K562 (cell line): Measurements from ENCODE around the gene LRP6.

Experiments
- BRD9 ChIP-seq: fragments of 450-650 bp; IDR thresholded peaks from 2 replicates; pipeline ENCODE4 v1.6.1; 2018; ENCODE audit warnings: low read depth; ENCODE audit not compliant: partially characterized antibody
- BRF2 ChIP-seq: IDR thresholded peaks from 3 replicates; pipeline ENCODE4 v1.6.1; 2011; ENCODE audit warnings: borderline replicate concordance, mild to moderate bottlenecking; ENCODE audit not compliant: insufficient read length, insufficient read depth
- CBFB ChIP-seq: sonication (generic); formaldehyde crosslinking; IDR thresholded peaks from 2 replicates; pipeline ENCODE4 v1.4.0; 2020; ENCODE audit warnings: mild to moderate bottlenecking, missing genetic modification reagents
- CHD4 ChIP-seq: fragments of 200-600 bp; sonication (generic); IDR thresholded peaks from 3 replicates; pipeline ENCODE4 v1.6.1; 2012; ENCODE audit warnings: low read depth, mild to moderate bottlenecking, mixed read lengths, low read length, inconsistent platforms; ENCODE audit not compliant: insufficient read depth, insufficient replicate concordance, poor library complexity, severe bottlenecking
- CTCF ChIP-seq, 3 experiments: IDR thresholded peaks in 2 of 3; conservative IDR thresholded peaks in 1 of 3; 2 replicates each; pipeline ENCODE4 v1.5.1; 2011 to 2012; ENCODE audit warnings: low read length in 3 of 3, mild to moderate bottlenecking in 3 of 3, control low read depth in 2 of 3, improper control_type of control experiment in 1 of 3, inconsistent platforms in 1 of 3, low read depth in 1 of 3, mixed read lengths in 1 of 3, moderate library complexity in 1 of 3; ENCODE audit not compliant: insufficient read depth in 2 of 3
- FOXK1 ChIP-seq: sonication (generic); formaldehyde crosslinking; IDR thresholded peaks from 2 replicates; pipeline ENCODE4 v1.8.0; 2022; ENCODE audit warnings: missing genetic modification reagents, mild to moderate bottlenecking, borderline replicate concordance
- FUS ChIP-seq: fragments of 200-400 bp; formaldehyde crosslinking; optimal IDR thresholded peaks from 2 replicates; pipeline ENCODE3; 2017; ENCODE audit warnings: low read depth, low read length
- MTA1 ChIP-seq: fragments of 450-650 bp; IDR thresholded peaks from 2 replicates; pipeline ENCODE4 v1.6.1; 2017; ENCODE audit warnings: borderline replicate concordance
- PCBP2 ChIP-seq: fragments of 200-400 bp; formaldehyde crosslinking; IDR thresholded peaks from 2 replicates; pipeline ENCODE4 v1.6.1; 2018; ENCODE audit warnings: low read length, low read depth, mild to moderate bottlenecking, moderate library complexity; ENCODE audit not compliant: poor library complexity, severe bottlenecking
- RAD21 ChIP-seq, 2 experiments: fragments of 250-450 bp in 1 of 2; fragments of 450-650 bp in 1 of 2; sonication (Bioruptor Pico) in 1 of 2; formaldehyde crosslinking in 1 of 2; IDR thresholded peaks in 1 of 2; conservative IDR thresholded peaks in 1 of 2; 2 replicates each; pipeline versions ENCODE4 v1.4.0 to v1.8.0; 2020 to 2022; ENCODE audit warnings: mild to moderate bottlenecking in 2 of 2, moderate library complexity in 1 of 2
- SRF ChIP-seq, 2 experiments: fragments of 250-450, 450-650 bp in 1 of 2; sonication (Bioruptor Pico) in 1 of 2; sonication (generic) in 1 of 2; formaldehyde crosslinking; IDR thresholded peaks; 2 replicates each; pipeline versions ENCODE4 v1.5.0 to v1.5.1; 2020 to 2022; ENCODE audit warnings: mild to moderate bottlenecking in 1 of 2, missing genetic modification reagents in 1 of 2
- ZBTB26 ChIP-seq: fragments of 450-650 bp; formaldehyde crosslinking; IDR thresholded peaks from 2 replicates; pipeline ENCODE4 v1.4.0; 2022; ENCODE audit warnings: missing genetic modification characterization
- ZBTB8A ChIP-seq: fragments of 450-650 bp; IDR thresholded peaks from 2 replicates; pipeline ENCODE4 v1.6.1; 2018; ENCODE audit warnings: mild to moderate bottlenecking, moderate library complexity; ENCODE audit not compliant: partially characterized antibody

GRCh38 chr12:12171991-12172511, 94.8 kb downstream of the LRP6 start:
- TF ChIP-seq SRF (CRISPR knock-in tag; IDR thresholded peaks at IDR 0.05) (no peak), ZBTB26 (CRISPR knock-in tag) (no peak), FOXK1 (CRISPR knock-in tag) (no peak), PCBP2 (no peak), CHD4 (no peak), CTCF (IDR thresholded peaks at IDR 0.05 in 2 of 3, conservative IDR thresholded peaks at IDR 0.05 in 1 of 3; ENCODE audit: insufficient read depth in 2 of 3, low read depth in 1 of 3, low read length in 3 of 3) (no peak), BRF2 (no peak), MTA1 (no peak), CBFB (CRISPR knock-in tag) (no peak), ZBTB8A (no peak), RAD21 (CRISPR knock-in tag; conservative IDR thresholded peaks at IDR 0.05 in 1 of 2, IDR thresholded peaks at IDR 0.05 in 1 of 2) (no peak), FUS (no peak), BRD9 (no peak)
